HepG2 (cell line): ENCODE data around the gene COG4.

ENCODE experiments used
- EP300 ChIP-seq, 3 experiments: sonication (generic) in 1 of 3; formaldehyde crosslinking in 1 of 3; IDR thresholded peaks; 2 replicates each; pipeline versions ENCODE4 v1.5.1 to v1.6.1; 2011 to 2020; ENCODE audit warnings: low read depth in 2 of 3, low read length in 2 of 3, borderline replicate concordance in 1 of 3, improper control_type of control experiment in 1 of 3, mild to moderate bottlenecking in 1 of 3, missing genetic modification reagents in 1 of 3, moderate library complexity in 1 of 3
- FOXM1 ChIP-seq: sonication (generic); formaldehyde crosslinking; IDR thresholded peaks from 2 replicates; pipeline ENCODE4 v1.5.0; 2020; ENCODE audit warnings: missing genetic modification reagents
- HMG20B ChIP-seq: conservative IDR thresholded peaks from 2 replicates; pipeline ENCODE4 v1.6.1; 2016; ENCODE audit warnings: missing genetic modification reagents, missing compliant biosample characterization
- HOXA3 ChIP-seq: sonication (generic); formaldehyde crosslinking; IDR thresholded peaks from 2 replicates; pipeline ENCODE4 v1.5.0; 2020; ENCODE audit warnings: missing genetic modification reagents
- POLR2A ChIP-seq, 2 experiments: IDR thresholded peaks; 2 replicates each; pipeline ENCODE4 v1.6.1; 2011; ENCODE audit warnings: low read depth in 2 of 2, low read length in 2 of 2, mild to moderate bottlenecking in 1 of 2, moderate library complexity in 1 of 2; ENCODE audit not compliant: insufficient read depth in 1 of 2
- TBP ChIP-seq: sonication (generic); formaldehyde crosslinking; IDR thresholded peaks from 2 replicates; pipeline ENCODE4 v1.5.0; 2020; ENCODE audit warnings: missing genetic modification reagents
- ZNF776 ChIP-seq: sonication (generic); formaldehyde crosslinking; IDR thresholded peaks from 2 replicates; pipeline ENCODE4 v1.4.0; 2020; ENCODE audit warnings: mild to moderate bottlenecking, missing genetic modification reagents

DNA sequence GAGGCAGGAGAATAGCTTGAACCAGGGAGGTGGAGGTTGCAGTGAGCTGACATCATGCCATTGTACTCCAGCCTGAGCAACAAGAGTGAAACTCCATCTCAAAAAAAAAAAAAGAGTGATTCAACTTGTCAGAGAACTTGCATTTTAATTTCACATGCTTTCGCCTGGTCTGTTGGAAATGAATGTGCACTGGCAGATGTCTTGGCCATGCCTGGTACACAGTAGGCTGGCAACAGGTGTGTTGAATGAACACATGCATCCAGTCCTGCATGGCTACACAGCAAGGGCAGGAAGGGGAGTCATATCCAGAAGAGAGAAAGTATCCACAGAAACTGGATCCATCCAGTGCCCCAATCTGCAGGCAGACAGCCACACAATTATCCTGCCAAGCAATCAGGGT, 11.5 kb downstream of the COG4 start:
- TF ChIP-seq HOXA3 (no peak), TBP (CRISPR knock-in tag) (no peak), EP300 (IDR thresholded peaks at IDR 0.05; ENCODE audit: low read depth in 2 of 2, low read length in 2 of 2) (no peak), EP300 (CRISPR knock-in tag; IDR thresholded peaks at IDR 0.05; ENCODE audit: borderline replicate concordance) (no peak), POLR2A (IDR thresholded peaks at IDR 0.05; ENCODE audit: insufficient read depth in 1 of 2, low read depth in 2 of 2, low read length in 2 of 2) (no peak), HMG20B (CRISPR knock-in tag) (no peak), ZNF776 (CRISPR knock-in tag) (no peak), FOXM1 (CRISPR knock-in tag) (no peak)
